GM18867 (cell line): Measurements from ENCODE around the gene DPYSL3.
"Not testable (repeated sequence)": the region's sequence is repeated elsewhere in the genome, so short reads cannot be mapped to it uniquely, and the experiment has no call there.

Experiments used
- ATAC-seq: cut with Tn5 transposase; IDR thresholded peaks from one replicate; pipeline ENCODE4 v1.9.1; 2021; ENCODE audit warnings: mild to moderate bottlenecking, moderate library complexity; ENCODE audit not compliant: unreplicated experiment

The DPYSL3 gene

GRCh38 chr5:147509710-147510651 is at the start of gene DPYSL3:
DPYSL3 (minus strand) TSS chr5:147510068; CDS start chr5:147509858, 210 bp downstream.
- no peak for ATAC-seq

- peak; percentile 90 for ATAC-seq
These were observed 49.0 kb upstream of the DPYSL3 start for GRCh38 chr5:147558826-147559225.

DNA sequence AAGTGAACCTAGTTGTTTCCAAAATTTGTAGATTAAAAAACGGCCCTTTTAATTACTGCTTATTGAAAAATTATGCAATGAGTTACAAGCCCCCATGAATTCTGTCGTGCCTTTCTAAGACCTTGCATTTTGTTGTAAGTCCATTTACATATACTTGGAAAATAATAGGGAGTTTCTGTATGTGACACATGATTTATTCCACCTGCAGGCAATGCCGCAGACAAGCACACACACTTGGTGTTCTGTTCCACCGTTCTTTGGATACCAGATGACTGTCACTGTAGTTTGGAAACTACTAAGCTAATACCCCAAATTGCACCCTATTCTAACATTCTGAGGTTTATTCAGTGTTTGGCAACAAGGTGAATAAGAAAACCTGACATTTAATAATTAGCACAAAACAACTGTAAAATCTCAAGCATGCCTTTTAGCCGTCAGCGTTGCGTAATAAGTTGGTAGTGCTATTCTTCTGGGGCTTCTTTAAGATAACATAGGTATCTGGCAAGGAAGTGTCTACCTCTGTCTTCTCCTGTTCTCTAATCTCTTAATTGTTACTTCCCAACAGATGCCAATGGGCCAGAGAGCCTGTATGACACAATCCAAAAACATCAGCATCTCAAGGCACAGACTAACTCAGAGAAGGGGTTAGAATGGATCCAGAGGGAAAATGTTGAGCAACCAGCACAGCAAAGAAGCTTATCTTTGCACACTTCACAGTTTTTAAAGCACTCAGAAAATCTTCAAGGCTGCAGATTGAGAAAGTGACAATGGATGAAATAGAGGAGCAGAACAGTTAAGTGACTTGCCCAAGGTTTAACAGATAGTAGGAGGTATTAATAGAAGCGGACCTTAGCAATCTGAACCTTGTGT is 48.2 kb upstream of the DPYSL3 start:
- ATAC-seq, result no peak

GRCh38 chr5:147555176-147555575 is 45.3 kb upstream of the DPYSL3 start:
- no peak for ATAC-seq

- no peak for ATAC-seq
These were observed 44.5 kb upstream of the DPYSL3 start for GRCh38 chr5:147554261-147554817.

DNA sequence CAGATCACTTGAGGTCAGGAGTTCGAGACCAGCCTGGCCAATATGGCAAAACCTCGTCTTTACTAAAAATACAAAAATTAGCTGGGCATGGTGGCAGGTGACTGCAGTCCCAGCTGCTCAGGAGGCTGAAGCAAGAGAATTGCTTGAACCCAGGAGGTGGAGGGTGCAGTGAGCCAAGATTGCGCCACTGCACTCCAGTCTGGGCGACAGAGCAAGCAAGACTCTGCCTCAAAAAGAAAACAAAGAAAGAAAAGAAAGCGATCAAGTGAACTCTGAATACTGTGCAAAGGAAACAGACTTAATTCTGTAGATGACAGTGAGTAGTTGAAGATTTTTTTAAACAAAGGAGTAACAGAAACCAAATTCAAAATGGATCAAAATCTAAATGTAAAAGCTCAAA is 43.9 kb upstream of the DPYSL3 start:
- not testable (repeated sequence) for ATAC-seq

- no peak for ATAC-seq
These were observed 43.0 kb upstream of the DPYSL3 start for GRCh38 chr5:147552897-147553296.

DNA sequence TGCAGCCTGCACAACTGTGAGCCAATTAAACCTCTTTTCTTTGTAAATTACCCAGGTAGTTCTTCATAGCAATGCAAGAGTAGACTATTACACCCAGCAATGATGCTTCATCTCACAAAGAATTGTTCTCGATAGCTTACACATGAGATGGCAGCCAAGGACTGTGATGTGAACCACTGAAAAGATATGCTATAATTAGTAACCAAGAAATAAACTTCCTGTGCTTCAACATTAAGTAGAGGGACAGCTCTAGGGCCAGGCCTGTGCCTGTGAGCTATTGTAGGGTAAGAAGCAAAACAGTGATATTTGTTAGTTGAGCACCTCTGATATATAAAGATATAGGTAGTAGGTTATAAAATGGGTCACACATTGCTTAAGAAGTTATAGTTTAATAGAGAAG is 41.8 kb upstream of the DPYSL3 start:
- no peak for ATAC-seq

DNA sequence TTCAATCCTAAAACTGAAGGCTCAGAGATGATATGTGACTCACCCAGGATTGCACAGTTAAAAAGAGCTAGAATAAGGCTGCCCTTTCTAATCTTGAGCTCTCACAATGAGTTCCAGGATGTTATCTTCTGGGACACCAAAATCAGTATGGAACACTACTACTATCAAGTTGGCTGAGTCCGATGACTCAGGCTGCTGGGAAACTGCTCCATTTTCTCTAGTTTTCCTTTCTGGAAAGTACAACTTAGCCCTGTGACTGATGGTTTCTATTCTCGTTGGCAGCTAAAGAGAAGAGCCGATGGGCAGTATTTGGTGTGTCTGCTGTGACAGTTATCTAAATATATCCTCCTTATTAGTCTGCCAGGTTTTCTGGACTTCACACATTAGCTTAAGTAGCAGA is 37.9 kb upstream of the DPYSL3 start:
- no peak for ATAC-seq

DNA sequence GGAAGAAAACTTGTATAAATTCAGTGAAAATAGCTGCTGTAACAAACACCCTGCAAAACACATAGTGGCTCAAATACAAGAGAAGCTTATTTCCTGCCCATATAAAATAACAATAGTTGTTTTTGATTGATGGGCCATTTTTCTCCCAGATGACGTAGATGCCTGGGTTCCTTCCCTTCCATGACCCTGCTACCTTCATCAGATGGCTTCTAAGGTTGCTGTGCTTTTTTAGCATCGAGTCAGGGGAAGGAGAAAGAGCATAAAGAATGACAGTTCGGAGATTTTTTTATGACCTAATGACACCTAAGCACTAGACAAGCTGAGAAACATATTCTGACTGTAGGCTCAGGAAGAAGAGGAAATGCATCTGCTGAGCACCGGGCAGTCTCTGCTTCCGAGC is 34.7 kb upstream of the DPYSL3 start:
- ATAC-seq, result no peak

GRCh38 chr5:147539053-147539452 is 29.2 kb upstream of the DPYSL3 start:
- ATAC-seq, result no peak

DNA sequence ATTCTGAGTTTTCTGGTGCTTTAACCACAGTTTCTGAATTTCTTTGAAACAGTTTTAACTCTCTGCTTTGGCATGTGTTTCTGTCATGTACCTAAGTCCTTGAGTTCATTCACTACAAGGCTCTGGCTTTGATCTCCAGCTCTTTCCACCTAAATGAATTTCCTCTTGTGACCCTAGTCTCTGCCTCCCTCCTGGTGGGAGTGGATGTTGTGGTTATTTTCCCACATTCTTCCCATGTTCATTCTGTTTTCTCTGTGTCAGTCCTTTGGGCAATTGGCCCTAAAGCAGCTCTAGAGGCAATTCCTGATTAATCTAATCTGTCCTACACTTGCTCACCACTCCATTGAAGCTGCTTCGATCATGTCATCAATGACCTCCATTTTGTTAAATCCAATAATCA is 28.4 kb upstream of the DPYSL3 start:
- ATAC-seq, result no peak

DNA sequence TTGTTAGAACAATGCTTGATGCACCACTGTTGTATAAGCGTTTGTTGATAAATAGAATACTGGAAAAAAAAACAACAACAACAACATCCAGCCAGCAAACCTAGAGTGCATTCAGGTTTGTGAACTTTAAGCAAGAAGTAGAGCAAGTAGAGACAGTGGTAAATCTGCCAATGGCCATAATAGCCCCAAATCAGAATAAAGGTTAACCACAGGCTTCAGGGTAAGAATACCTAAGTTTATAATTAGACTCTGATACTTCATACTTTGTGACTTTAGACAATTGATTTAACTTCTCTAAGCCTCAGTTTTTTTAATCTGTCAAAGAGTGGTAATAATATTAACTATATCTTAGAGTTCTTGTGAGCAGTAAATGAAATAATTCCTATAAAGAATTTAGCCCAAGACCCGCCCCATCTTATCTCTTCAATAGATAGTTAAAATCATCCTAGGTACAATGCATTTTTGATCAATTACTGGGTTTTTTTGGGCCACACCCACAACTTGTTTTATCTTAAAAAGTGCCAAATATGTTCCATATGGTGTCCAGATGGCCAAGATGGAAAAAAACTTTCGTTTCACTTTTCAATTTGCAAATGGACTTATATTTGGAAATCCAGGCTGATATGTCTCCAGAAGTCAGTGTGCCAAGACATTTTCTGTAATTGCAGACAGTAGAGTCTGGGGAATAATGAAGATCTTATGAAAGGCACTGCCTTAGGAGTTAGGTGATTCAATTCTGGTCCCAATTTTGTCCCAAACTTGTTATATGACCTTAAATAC is 24.5 kb upstream of the DPYSL3 start:
- ATAC-seq, result no peak

DNA sequence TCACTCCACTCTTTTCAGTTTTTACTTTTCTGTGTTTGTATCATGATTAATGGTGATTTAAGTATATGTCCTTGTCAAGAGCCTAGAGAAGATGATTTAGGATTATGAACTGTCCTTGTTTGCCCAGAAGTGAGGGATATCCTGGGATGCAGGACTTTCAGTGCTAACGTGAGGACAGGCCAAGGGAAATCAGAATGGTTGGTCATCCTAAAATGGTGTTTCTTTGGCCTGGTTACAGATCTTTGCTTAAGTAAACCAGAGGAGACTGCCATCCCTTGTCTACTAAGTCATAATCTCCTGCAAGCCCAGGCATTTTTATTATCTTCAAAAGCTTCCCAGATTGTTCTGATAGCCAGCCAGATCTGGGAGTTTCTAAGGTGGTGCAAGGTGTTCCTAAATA is 22.3 kb upstream of the DPYSL3 start:
- no peak for ATAC-seq

DNA sequence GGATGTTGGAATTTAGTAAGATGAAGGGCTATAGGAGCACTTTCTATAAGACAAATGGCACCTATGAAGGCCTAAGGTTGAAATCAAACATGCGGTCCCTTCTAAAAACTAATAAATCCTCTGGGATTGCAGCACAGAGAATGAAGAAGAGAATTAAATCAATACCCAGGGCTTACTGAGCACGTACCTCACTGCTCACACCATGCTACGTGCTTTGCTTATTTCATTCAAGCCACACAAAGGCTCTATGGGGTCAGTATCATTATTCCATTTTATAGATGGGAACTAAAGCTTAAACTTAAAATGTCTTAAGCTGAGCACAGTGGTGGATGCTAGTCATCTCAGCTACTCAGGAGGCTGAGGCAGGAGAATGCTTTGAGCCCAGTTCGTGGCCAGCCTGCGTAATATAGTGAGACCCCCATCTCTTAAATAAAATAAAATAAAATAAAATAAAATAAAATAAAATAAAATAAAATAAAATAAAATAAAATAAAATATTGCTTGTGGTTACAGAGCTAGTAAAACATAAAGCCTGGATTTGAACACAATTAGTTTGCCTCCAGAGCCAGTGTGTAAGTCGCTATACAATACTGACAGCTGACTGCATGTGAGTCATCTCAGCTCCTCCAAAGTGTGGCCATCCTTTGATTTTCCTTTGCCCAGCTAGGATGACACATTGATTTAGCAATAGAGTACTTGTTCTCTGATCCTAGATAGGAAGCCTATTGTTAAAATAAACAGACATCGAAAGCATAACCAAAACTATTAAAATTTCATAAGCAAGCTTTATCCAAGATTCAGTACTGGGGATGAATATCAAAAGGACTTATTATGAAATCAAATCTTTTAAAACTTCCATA is 20.9 kb upstream of the DPYSL3 start:
- no peak for ATAC-seq

DNA sequence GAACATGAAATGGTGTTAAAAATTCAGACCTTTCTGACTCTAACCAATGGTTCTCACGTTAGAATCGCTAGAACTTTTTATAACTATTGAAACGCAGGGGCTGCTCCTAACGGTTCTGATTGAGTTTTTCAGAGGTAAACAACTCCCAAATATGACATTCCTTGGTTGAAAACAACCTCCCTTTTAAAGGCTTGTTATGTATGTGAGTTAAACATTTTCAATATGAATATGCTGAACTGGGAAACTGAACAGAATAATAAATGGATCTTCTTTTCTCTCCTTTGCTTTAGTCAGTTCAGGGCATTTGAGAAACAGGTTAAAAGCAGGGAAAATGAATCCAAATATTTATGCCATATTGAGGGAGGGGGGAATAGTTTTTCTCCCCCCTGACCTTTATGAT is 13.2 kb upstream of the DPYSL3 start:
- ATAC-seq, result no peak

GRCh38 chr5:147522435-147522834 is 12.6 kb upstream of the DPYSL3 start:
- no peak for ATAC-seq

DNA sequence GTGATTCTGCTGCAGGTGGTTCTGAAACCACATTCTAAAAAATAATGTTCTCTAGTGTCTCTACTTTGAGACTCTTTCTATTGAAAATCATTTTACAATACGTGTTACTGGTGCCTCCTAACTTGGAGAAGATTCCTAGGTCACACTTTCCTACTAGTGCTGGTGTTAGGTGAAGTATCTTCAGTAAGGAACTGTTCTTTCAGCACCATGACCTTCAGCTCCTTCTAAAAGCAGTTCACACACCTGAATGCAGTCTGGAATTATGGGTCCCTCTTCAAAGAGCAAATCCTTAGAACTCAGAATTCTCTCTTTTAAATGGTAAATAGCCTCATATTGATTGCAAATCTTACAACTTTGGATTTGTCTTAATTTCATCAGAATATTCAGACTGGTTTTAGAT is 10.6 kb upstream of the DPYSL3 start:
- ATAC-seq, result no peak

DNA sequence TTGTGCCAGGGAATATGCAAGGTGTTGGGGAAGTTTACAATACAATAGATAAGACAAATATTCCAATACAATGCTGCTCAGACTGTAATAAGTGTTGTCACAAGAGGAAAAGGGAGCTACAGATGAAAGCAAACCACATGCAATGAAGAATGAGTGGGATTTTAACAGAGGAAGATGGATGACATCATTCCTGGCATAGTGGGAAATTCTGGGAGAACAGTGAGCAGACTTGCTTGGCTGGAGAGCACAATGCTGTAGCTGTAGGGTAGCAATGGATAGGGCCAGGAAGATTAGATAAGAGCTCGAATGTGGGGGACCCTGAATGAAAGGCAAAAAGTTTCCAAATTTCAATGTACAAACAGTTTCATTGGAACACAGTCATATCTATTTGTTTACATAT is 9.5 kb upstream of the DPYSL3 start:
- no peak for ATAC-seq

DNA sequence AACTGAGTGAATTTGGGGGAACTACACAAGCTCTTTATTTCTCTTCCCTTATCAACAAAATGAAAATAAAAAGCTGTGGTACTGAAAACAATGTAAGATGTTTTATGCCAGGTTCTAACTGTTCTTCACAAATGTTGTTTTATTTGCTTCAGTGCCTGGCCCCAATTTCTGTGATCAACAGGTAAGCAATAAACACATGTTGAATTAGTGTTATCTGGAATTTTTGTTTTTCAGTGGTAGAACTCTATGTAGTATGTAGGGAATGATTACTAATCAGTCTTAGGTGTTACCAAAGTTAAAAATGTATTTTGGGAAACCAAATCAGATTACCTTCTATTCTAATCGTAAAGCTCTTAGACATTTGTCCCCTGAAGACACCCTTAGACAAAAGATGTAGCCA is 7.5 kb upstream of the DPYSL3 start:
- no peak for ATAC-seq
